NB4 (cell line): ENCODE results near the gene TIPRL.

Experiments
- CTCF ChIP-seq: IDR thresholded peaks from one replicate; pipeline ENCODE4 v1.5.1; 2012; ENCODE audit warnings: low read depth, low read length
- MYC ChIP-seq: IDR thresholded peaks from 2 replicates; pipeline ENCODE4 v1.6.1; 2011; ENCODE audit warnings: low read depth, low read length
- POLR2A ChIP-seq: IDR thresholded peaks from 2 replicates; pipeline ENCODE4 v1.6.1; 2011; ENCODE audit warnings: mild to moderate bottlenecking; ENCODE audit not compliant: insufficient read length; ENCODE audit errors: extremely low read depth
- TF ChIP-seq, protein P1 (sequence below): IDR thresholded peaks from 2 replicates; pipeline ENCODE4 v1.6.1; 2011; ENCODE audit warnings: low read depth, low read length

GRCh38 chr1:168224991-168225390 lies 46.2 kb downstream of the TIPRL start:
- no peak for TF ChIP-seq CTCF
- no peak for TF ChIP-seq POLR2A
- TF ChIP-seq, protein P1, sequence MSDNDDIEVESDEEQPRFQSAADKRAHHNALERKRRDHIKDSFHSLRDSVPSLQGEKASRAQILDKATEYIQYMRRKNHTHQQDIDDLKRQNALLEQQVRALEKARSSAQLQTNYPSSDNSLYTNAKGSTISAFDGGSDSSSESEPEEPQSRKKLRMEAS: no peak
- TF ChIP-seq MYC: no peak
